Measurements from ENCODE around the gene ATP6V1A.

- TF ChIP-seq EZH2phosphoT487 (IDR thresholded peaks at IDR 0.05; ENCODE audit: borderline replicate concordance), result no peak
- TF ChIP-seq CTCF (conservative IDR thresholded peaks at IDR 0.05; ENCODE audit: low read length), result no peak
Observed at GRCh38 chr3:113728661-113729060, 18.2 kb upstream of the ATP6V1A start.
